Nucleus accumbens (tissue), 56 donors: ENCODE data around the gene RPIA.

Experiments
- DNase-seq, 56 donors: peaks; one replicate each; lab custom pipeline; 2025; lab: John Stamatoyannopoulos, UW

Gene RPIA

DNA sequence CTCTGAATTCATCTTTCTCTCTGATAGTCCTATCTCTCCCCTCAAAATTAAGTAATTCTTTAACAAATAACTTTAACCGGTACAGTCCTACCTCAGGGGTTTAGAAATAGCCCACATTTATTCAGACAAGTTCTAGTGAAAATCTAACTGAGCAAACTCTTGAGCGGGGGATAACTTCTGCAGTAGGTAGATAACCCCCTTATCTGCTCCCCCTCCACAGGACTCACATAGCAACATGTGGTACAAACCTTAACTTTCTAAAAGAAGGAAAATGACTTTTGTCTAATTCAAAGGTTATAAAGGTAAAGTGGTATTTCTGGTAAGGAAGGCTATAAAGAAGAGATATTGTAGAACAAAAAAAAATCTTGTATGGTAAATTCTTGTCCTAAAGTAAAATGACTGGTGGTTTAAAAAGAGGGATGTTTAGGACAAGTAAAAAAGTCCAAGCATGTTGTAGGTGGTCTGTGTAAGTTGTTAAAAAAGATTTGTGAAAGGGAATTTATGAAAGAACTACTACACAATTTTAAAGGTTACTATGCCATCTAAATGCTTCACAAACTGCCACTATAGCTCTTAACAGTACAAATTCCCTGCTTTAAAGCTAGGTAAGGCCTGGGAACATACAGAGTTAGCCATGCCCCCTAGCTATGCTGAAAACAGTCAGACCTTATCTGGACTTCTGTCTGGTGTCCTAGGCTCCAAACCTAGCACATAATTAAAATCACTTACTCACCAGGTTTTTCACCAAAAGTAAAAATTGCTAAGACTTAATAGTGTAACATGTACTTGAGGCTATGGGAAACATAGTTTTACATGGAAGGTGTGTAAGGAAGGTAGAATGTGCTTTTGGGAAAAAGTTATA, 8.1 kb upstream of the RPIA start:
- no peak for DNase-seq

- no peak for DNase-seq
Measured at GRCh38 chr2:88684519-88684918, 7.0 kb upstream of the RPIA start.

DNA sequence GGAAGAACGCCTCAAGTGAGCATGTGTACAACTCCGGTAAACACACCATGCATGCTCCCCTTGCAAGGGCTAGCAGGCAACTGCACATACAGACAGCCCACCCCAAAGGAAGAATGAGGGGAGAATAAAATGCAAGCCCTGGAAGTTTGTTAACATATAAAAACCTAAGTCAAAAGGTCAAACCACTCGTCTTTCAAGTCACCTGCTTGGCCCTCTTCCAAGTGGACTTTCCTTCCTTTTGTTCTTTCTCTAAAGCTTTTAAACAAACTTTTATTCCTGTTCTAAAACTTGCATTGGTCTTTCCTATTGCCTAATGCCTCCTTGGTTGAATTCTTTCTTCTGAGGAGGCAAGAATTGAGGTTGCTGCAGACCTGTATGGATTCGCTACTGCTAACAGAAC, 5.2 kb upstream of the RPIA start:
- no peak for DNase-seq

DNA sequence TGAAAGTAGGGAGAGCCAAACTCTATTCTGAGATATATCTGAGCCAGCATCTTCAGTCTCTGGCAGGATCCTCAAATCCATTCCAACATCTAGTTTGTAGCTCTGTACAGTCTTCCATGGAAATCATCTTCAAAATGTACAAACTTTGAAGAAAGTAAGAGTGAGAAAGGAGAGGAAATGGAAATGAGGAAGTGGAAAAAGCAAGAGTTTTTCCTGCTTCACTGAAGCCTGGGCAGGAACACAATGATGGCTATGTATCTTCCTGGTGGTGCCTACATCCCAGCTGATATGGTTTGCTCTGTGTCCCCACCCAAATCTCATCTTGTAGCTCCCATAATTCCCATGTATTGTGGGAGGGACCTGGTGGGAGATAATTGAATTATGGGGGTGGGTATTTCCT, 4.1 kb upstream of the RPIA start:
- DNase-seq = no peak

GRCh38 chr2:88690591-88691338, 708 bp upstream of the RPIA start:
- DNase-seq = peak in 3 of 56 donors; percentile 48 to 59 (median 48)

DNA sequence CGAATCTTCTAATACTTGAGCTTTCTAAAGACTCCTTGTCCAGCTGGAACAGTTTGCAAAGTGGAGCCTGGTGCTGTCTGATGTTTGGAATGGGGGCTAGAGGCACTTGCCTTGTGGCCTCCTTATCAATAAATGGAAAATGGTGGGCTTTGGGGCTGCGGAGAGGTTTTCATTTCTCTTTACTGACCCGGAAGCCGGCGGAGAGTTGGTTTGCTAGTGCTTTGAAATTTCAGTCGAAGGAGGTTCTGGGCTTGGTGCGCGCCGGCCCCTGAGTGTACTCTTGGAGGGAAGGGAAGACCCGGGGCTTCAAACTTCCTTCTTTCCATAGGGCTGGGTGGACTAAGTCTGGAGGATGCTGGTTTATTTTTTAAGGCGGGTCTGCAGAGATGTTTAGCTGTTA, 714 bp downstream of the RPIA start:
- peak in 9 of 56 donors; percentile 0 to 43 (median 14) for DNase-seq

- DNase-seq = no peak
Measured at GRCh38 chr2:88693911-88694414, 2.5 kb downstream of the RPIA start.

- DNase-seq = no peak
Measured at GRCh38 chr2:88696611-88697010, 5.1 kb downstream of the RPIA start.

GRCh38 chr2:88697370-88698026, 6.0 kb downstream of the RPIA start:
- DNase-seq = no peak

DNA sequence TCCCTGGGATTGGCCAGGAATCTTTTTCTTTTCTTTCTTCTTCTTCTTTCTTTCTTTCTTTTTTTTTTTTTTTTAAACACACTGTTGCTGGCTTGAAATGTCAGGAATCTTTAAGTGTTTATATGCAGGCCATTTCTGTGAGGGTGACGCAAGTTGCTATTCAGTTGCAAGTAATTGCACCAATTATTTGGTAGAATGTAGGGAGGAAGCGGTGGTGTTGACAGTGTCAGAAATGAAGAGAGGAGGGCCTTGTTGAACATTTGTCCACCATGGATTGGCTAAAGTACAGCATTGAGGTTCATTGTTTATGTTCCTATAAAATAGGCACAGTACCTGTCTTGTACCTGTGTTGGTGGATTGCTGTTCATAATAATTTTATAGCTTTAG, 6.5 kb downstream of the RPIA start:
- no peak for DNase-seq

DNA sequence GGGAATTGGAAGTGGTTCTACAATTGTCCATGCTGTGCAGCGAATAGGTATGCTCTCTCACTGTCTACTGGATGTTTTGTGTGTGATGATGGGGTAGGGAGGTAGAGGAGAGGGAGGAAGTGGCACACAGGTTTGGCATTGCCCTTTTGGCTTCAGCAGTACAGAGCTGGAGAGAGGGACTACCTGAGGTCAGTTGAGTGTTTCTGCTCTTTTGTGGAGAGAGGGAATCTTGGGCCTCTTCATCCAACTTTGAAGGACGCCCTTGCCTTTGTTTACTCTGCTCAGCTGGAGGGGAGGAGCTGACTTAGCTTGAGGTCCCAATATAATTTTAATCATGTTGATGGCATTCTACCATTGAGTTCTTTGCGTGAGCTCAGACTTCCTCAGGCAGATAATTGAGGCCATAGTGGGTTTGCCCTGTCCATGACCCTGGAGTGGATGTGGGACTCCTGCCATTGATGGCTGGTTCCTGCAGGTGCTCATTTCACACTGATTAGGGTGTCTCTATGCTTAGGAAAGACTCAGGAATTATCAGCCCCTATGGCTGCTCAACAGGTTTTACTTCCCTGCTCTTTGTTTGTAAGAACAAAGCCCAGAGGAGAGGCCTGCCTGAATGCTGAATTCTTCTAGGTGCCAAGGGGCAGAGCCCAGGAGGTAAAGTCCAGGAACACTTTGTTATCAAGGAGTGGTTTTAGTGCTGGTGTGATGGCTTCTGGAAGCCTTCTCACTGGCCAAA, 7.2 kb downstream of the RPIA start:
- no peak for DNase-seq

DNA sequence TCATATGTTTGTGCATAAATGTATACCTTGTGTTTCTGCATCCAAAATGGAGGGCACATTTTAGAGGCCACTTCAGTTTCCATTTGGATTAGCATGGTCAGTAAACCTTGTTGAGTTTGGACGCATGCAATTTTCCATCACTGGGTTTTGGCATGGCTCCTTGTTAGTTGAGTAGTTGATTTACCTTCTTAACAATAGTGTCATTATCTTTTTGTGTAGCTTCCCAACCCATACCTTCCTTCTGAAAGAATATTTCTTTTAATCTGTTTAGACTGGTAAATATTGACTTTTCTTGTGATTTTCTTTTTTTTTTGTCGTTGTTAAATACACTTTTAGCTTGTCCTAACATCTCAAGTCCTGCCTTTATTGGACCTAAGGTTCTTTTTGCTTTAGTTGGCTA, 15.5 kb downstream of the RPIA start:
- DNase-seq = no peak

DNA sequence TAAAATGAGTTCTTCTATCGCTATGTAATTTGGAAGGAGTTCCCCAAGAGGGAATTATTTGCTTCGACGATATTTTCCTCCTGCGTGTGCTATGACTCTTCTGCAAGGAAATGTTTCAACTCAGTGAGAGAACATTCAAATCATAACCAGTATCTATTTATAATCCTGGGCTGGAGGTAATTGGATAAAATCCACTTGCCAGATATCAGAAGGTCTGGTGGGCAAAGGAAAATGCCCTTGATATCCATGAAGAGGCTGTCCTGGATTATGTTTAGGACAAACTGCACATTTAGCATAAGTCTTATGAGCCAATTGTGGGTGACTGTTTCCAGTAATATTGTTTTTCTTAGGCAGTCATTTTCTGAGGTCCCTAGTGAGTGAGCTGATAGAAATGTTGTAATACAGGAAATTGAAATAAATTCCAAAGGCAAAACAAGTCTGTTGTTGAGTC, 17.7 kb downstream of the RPIA start:
- no peak for DNase-seq

DNA sequence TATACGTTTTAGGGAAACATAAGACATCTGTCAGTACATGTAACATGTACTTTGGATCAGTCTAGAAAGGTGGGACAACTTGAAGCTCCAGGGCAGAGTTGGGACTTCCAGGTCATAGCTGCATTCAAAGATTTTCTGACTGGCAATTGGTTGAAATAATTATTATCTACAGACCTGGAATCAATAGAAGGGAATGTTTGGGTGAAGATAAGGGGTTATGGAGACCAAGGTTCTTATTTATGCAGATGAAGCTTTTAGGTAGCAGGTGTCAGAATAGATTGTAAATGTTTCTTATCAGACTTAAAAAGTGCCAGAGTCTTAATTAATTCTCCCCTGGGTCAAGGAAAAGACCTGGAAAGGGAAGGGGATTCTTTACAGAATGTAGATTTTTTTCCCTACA, 19.8 kb downstream of the RPIA start:
- DNase-seq = no peak

GRCh38 chr2:88711897-88712296, 20.4 kb downstream of the RPIA start:
- no peak for DNase-seq

DNA sequence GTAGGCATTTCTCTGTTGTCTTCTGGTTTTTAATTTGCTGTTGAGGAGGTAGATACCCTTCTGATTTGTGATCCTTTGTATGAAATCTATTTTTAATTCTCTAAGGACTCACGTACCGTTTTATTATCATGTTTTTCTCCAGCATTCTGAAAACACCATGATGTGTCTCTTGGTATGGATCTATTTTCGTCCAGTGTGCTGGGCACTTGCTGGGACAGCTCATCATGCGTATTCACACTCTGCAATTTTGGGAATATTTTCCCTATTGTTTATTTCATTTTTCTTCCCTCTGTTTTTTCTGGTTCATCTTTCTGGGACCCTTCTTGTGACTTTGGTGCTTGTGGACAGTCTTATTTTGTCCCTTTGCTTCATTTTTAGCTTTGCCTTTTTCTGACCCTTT, 21.9 kb downstream of the RPIA start:
- no peak for DNase-seq

- no peak for DNase-seq
Measured at GRCh38 chr2:88714667-88715066, 23.2 kb downstream of the RPIA start.

DNA sequence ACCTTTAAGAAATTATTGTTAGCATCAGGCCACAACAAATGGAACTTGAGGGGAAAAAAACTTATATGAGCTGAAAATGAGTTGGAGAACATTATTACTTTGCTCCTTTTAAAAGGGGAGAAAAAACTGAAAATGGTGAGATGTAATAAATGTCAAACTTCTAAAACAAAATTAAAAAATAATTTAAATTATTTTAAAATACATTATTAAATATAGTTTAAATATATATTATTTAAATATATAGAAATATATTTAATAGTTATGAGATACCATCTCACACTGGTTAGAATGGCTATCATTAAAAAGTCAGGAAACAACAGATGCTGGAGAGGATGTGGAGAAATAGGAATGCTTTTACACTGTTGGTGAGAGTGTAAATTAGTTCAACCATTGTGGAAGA, 28.9 kb downstream of the RPIA start:
- no peak for DNase-seq

DNA sequence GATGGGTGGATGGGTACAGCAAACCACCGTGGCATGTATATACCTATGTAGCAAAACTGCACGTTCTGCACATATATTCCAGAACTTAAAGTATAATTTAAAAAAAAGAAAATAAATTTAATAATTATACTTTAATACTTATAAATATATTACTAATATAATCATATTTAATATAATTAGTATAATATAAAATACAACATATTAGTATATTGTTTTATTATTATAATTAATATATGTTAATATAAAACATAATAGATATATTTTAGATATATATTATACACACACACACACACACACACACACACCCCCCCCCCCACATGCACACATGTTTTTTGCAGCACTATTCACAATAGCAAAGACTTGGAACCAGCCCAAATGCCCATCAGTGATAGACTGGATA, 29.8 kb downstream of the RPIA start:
- no peak for DNase-seq

- no peak for DNase-seq
Measured at GRCh38 chr2:88724643-88725332, 33.3 kb downstream of the RPIA start.
